AG04450 (cell line): ENCODE data around the gene KRTAP10-8. TPM values are rescaled to one million over a fixed set of nuclear protein-coding genes. Genes with fewer than 3 reads are reported as not detected.
"Not testable (repeated sequence)": the region's sequence is repeated elsewhere in the genome, so short reads cannot be mapped to it uniquely, and the experiment has no call there.

Experiments used
- CTCF ChIA-PET: fragments of 300-600, 350-600 bp; formaldehyde crosslinking; extraction: SDS; loops from one replicate; lab custom pipeline; 2022; ENCODE audit warnings: antibody characterized with exemption, inconsistent platforms; lab: Charles Lee
- POLR2A ChIA-PET: fragments of 350-600 bp; formaldehyde crosslinking; extraction: SDS; loops from one replicate; lab custom pipeline; 2021; ENCODE audit warnings: antibody characterized with exemption, inconsistent platforms; lab: Yijun Ruan, JAX
- DNase-seq: peaks from one replicate; pipeline ENCODE4 v3.0.0-alpha.2; 2011; ENCODE audit warnings: low read depth, low spot score
- H3K27ac ChIP-seq: one replicate; pipeline ENCODE4 v1.5.1; 2012; ENCODE audit warnings: low read depth, low read length, control low read depth
- H3K27me3 ChIP-seq: one replicate; pipeline ENCODE4 v1.6.0; 2012; ENCODE audit warnings: low read length; ENCODE audit not compliant: control insufficient read depth, insufficient read depth
- H3K4me3 ChIP-seq: 2 replicates; pipeline ENCODE4 v1.5.1; 2011; ENCODE audit warnings: mild to moderate bottlenecking, low read depth, low read length, control low read depth
- H3K9me3 ChIP-seq: 2 replicates; pipeline ENCODE4 v1.5.1; 2012; ENCODE audit warnings: low read length; ENCODE audit not compliant: control insufficient read depth, insufficient read depth
- polyA plus RNA-seq: library from polyadenylated mRNA; depleted of rRNA; stranded (reverse); fragments of >200 nt; gene quantifications from 2 replicates; pipeline ENCODE4 v1.2.3, GENCODE V29; 2011
- TF ChIP-seq, protein P1 (sequence below): IDR thresholded peaks from 2 replicates; pipeline ENCODE4 v1.5.1; 2011; ENCODE audit warnings: low read depth, low read length, control low read depth, inconsistent platforms

Gene KRTAP10-8
- polyA plus RNA-seq, 1 experiment: not detected

DNA sequence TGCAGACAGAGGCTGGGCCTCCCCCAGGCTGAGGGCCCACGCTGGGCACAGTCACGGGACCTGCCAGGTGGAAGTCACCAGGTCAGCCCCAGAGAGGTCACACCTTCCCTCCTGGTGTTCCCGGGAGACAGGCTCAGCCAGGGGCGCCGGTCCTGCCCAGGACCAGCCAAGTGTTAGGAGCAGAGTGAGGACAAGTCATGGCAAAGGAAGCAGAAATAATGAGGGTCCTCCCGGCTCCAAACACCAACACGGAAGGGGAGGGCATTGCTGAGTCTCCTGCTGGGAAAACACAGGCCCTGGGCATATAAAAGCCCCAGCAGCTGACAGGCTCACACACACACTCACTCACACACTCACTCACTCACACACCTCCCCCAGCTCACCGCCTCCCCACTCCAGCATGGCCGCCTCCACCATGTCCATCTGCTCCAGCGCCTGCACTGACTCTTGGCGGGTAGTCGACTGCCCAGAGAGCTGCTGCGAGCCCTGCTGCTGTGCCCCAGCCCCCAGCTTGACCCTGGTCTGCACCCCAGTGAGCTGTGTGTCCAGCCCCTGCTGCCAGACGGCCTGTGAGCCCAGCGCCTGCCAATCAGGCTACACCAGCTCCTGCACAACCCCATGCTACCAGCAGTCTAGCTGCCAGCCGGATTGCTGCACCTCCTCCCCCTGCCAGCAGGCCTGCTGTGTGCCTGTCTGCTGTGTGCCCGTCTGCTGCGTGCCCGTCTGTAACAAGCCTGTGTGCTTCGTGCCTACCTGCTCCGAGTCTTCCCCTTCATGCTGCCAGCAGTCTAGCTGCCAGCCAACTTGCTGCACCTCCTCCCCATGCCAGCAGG lies 25.4 kb downstream of the KRTAP10-8 start, which contains the start of gene KRTAP10-10:
TSS of gene KRTAP10-10 (plus strand) at position 339 of the 833 bp plus-strand sequence. CDS start at position 401, 62 bp downstream.
- ChIA-PET CTCF (no interaction called here), POLR2A (no interaction called here)
- Histone ChIP-seq H3K27ac (no peak within 1 kb of the TSS), H3K27me3 (peaks cover 1% of the 10 kb centered on the region), H3K9me3 (peaks cover 9% of the 10 kb centered on the region; the same call in 1 of the 2 replicates), H3K4me3 (no peak within 1 kb of the TSS)
- TF ChIP-seq, protein P1, sequence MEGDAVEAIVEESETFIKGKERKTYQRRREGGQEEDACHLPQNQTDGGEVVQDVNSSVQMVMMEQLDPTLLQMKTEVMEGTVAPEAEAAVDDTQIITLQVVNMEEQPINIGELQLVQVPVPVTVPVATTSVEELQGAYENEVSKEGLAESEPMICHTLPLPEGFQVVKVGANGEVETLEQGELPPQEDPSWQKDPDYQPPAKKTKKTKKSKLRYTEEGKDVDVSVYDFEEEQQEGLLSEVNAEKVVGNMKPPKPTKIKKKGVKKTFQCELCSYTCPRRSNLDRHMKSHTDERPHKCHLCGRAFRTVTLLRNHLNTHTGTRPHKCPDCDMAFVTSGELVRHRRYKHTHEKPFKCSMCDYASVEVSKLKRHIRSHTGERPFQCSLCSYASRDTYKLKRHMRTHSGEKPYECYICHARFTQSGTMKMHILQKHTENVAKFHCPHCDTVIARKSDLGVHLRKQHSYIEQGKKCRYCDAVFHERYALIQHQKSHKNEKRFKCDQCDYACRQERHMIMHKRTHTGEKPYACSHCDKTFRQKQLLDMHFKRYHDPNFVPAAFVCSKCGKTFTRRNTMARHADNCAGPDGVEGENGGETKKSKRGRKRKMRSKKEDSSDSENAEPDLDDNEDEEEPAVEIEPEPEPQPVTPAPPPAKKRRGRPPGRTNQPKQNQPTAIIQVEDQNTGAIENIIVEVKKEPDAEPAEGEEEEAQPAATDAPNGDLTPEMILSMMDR: no peak
- no peak for DNase-seq

GRCh38 chr21:44637851-44638348 lies 26.0 kb downstream of the KRTAP10-8 start:
- DNase-seq, POLR2A ChIA-PET, H3K27me3 ChIP-seq, H3K9me3 ChIP-seq, H3K27ac ChIP-seq, CTCF ChIA-PET, H3K4me3 ChIP-seq: not testable (repeated sequence)

- H3K9me3 ChIP-seq, H3K4me3 ChIP-seq, DNase-seq, CTCF ChIA-PET, H3K27me3 ChIP-seq, H3K27ac ChIP-seq, POLR2A ChIA-PET: not testable (repeated sequence)
These were observed 26.8 kb downstream of the KRTAP10-8 start for GRCh38 chr21:44638506-44639330.

- POLR2A ChIA-PET: no interaction called here
- H3K27me3 ChIP-seq: no peaks in the 10 kb centered on the region
- CTCF ChIA-PET: no interaction called here
These were observed 27.4 kb downstream of the KRTAP10-8 start for GRCh38 chr21:44639331-44639655.

GRCh38 chr21:44640761-44641160 lies 28.9 kb downstream of the KRTAP10-8 start:
- POLR2A ChIA-PET: no interaction called here
- Histone ChIP-seq H3K27me3 (no peaks in the 10 kb centered on the region), H3K4me3 (no peak overlapping the region), H3K27ac (no peak overlapping the region), H3K9me3 (peaks cover 21% of the 10 kb centered on the region)
- TF ChIP-seq, protein P1: no peak
- DNase-seq: no peak
- CTCF ChIA-PET: no interaction called here

More at GRCh38 chr21:44639331-44639655, 27.4 kb downstream of the KRTAP10-8 start:
- no peak for DNase-seq
- no peak overlapping the region for H3K4me3 ChIP-seq
- no peak overlapping the region for H3K27ac ChIP-seq
- TF ChIP-seq, protein P1: no peak
- peaks cover 14% of the 10 kb centered on the region for H3K9me3 ChIP-seq
